Neural cell (in vitro differentiated cells): Measurements from ENCODE around the gene PRDM2.

Experiments
- CTCF ChIP-seq: fragments of 450-650 bp; IDR thresholded peaks from 2 replicates; pipeline ENCODE4 v1.5.1; 2014; ENCODE audit warnings: antibody characterized with exemption, mild to moderate bottlenecking, moderate library complexity; ENCODE audit not compliant: poor library complexity, severe bottlenecking
- MXI1 ChIP-seq: fragments of 450-650 bp; conservative IDR thresholded peaks from 2 replicates; pipeline ENCODE4 v1.6.1; 2014; ENCODE audit warnings: antibody characterized with exemption, mild to moderate bottlenecking; ENCODE audit not compliant: poor library complexity, severe bottlenecking
- TAF1 ChIP-seq: IDR thresholded peaks from 2 replicates; pipeline ENCODE4 v1.6.1; 2012; ENCODE audit warnings: low read depth

GRCh38 chr1:13708380-13708982, 8.5 kb downstream of the PRDM2 start:
- TF ChIP-seq CTCF (no peak), TAF1 (no peak), MXI1 (no peak)
